ENCODE data around the gene SMARCA4. TPM values are rescaled to one million over a fixed set of nuclear protein-coding genes. Genes with fewer than 3 reads are reported as not detected.
A peak's percentile ranks its signal among the peaks of the same experiment; 100 is the strongest.

The SMARCA4 gene
- total and polyA plus RNA-seq, 2 donors from 2014 or later = 59.8 to 124 TPM

GRCh38 chr19:11034449-11035213, 73.8 kb downstream of the SMARCA4 start:
- no peak for FAIRE-seq
- peaks cover 2 to 57% (median 26%) of the 10 kb centered on the region in 3 donors for H3K36me3 ChIP-seq (ENCODE audit: control insufficient read depth in 2 of 3, insufficient read depth in 3 of 3, low read length in 3 of 3)
- H3K4me1 ChIP-seq (ENCODE audit: control insufficient read depth in 2 of 3, insufficient read depth in 2 of 3, low read depth in 1 of 3, low read length in 3 of 3) = no peaks in the 10 kb centered on the region
- no peak for TF ChIP-seq CTCF (IDR thresholded peaks at IDR 0.05; ENCODE audit: borderline replicate concordance, extremely low read depth, insufficient read depth)
- no peak overlapping the region for H3K27ac ChIP-seq (ENCODE audit: low read depth in 2 of 2, low read length in 2 of 2)
- H3K4me3 ChIP-seq (ENCODE audit: low read length in 3 of 3) = no peak overlapping the region
- no peaks in the 10 kb centered on the region for H3K27me3 ChIP-seq (ENCODE audit: control insufficient read depth, insufficient read depth, low read length)
- DNase-seq = no peak
- H3K9me3 ChIP-seq (ENCODE audit: control insufficient read depth in 2 of 3, insufficient read depth in 1 of 3, low read length in 3 of 3) = no peaks in the 10 kb centered on the region
- H3K9ac ChIP-seq (ENCODE audit: low read length in 3 of 3) = no peak overlapping the region
- intact Hi-C loops (cut with DNase I) = loop anchor here (10.0 kb wide), 3 partner anchors 90 to 450 kb away; partner anchors contain the start of gene ELAVL3

GRCh38 chr19:11035441-11036377, 74.9 kb downstream of the SMARCA4 start:
- peaks cover 2 to 47% (median 26%) of the 10 kb centered on the region in 3 donors for H3K36me3 ChIP-seq (ENCODE audit: control insufficient read depth in 2 of 3, insufficient read depth in 3 of 3, low read length in 3 of 3)
- no peak overlapping the region for H3K4me3 ChIP-seq (ENCODE audit: low read length in 3 of 3)
- TF ChIP-seq CTCF (IDR thresholded peaks at IDR 0.05; ENCODE audit: borderline replicate concordance, extremely low read depth, insufficient read depth) = peak; percentile 90
- no peak for FAIRE-seq
- intact Hi-C loops (cut with DNase I) = loop anchor here (10.0 kb wide), 3 partner anchors 89 to 449 kb away; partner anchors contain the start of gene ELAVL3
- peak overlapping the region in 1 of 3 donors; percentile 26 for H3K9ac ChIP-seq (ENCODE audit: low read length in 3 of 3)
- DNase-seq = peak; percentile 83 to 95 (median 85)
- no peak overlapping the region for H3K27ac ChIP-seq (ENCODE audit: low read depth in 2 of 2, low read length in 2 of 2)
- H3K4me1 ChIP-seq (ENCODE audit: control insufficient read depth in 2 of 3, insufficient read depth in 2 of 3, low read depth in 1 of 3, low read length in 3 of 3) = no peaks in the 10 kb centered on the region
- no peaks in the 10 kb centered on the region for H3K27me3 ChIP-seq (ENCODE audit: control insufficient read depth, insufficient read depth, low read length)
- no peaks in the 10 kb centered on the region for H3K9me3 ChIP-seq (ENCODE audit: control insufficient read depth in 2 of 3, insufficient read depth in 1 of 3, low read length in 3 of 3)

- intact Hi-C loops (cut with DNase I) = loop anchor here (10.0 kb wide), 3 partner anchors 86 to 446 kb away; partner anchors contain the start of gene ELAVL3
- Histone ChIP-seq H3K27me3 (ENCODE audit: control insufficient read depth, insufficient read depth, low read length) (no peaks in the 10 kb centered on the region), H3K9ac (ENCODE audit: low read length in 3 of 3) (no peak overlapping the region), H3K4me1 (ENCODE audit: control insufficient read depth in 2 of 3, insufficient read depth in 2 of 3, low read depth in 1 of 3, low read length in 3 of 3) (no peaks in the 10 kb centered on the region), H3K36me3 (ENCODE audit: control insufficient read depth in 2 of 3, insufficient read depth in 3 of 3, low read length in 3 of 3) (peaks cover 2 to 43% (median 19%) of the 10 kb centered on the region in 3 donors), H3K9me3 (ENCODE audit: control insufficient read depth in 2 of 3, insufficient read depth in 1 of 3, low read length in 3 of 3) (no peaks in the 10 kb centered on the region), H3K4me3 (ENCODE audit: low read length in 3 of 3) (no peak overlapping the region), H3K27ac (ENCODE audit: low read depth in 2 of 2, low read length in 2 of 2) (no peak overlapping the region)
- no peak for DNase-seq
- no peak for FAIRE-seq
- TF ChIP-seq CTCF (IDR thresholded peaks at IDR 0.05; ENCODE audit: borderline replicate concordance, extremely low read depth, insufficient read depth) = no peak
Observed at GRCh38 chr19:11038511-11038910, 77.7 kb downstream of the SMARCA4 start.

Measured in kidney (tissue), 14 donors.